Measurements from ENCODE around the gene SPEM2. TPM values are rescaled to one million over a fixed set of nuclear protein-coding genes. Genes with fewer than 3 reads are reported as not detected.

The SPEM2 gene
- polyA plus RNA-seq, 1 donor from 2014 or later, result not detected

GRCh38 chr17:7465597-7466275 is 40.3 kb downstream of the SPEM2 start:
- Histone ChIP-seq H3F3A (ENCODE audit: insufficient read depth, low read length, poor library complexity, severe bottlenecking) (no peaks in the 10 kb centered on the region), H3K9me3 (ENCODE audit: low read length) (no peaks in the 10 kb centered on the region), H3K27ac (ENCODE audit: low read length) (no peak overlapping the region), H2AFZ (ENCODE audit: low read depth, low read length) (no peak overlapping the region), H3K79me2 (replicated peaks; ENCODE audit: insufficient read depth, low read length) (peaks cover 1% of the 10 kb centered on the region), H4K20me1 (ENCODE audit: insufficient read depth) (no peaks in the 10 kb centered on the region), H3K9me2 (ENCODE audit: insufficient read depth, low read length) (no peaks in the 10 kb centered on the region), H3K27me3 (ENCODE audit: insufficient read depth, low read depth, low read length) (no peaks in the 10 kb centered on the region), H3K4me3 (ENCODE audit: low read length) (no peak overlapping the region), H3K4me2 (ENCODE audit: low read length) (no peak overlapping the region), H3K36me3 (ENCODE audit: insufficient read depth, low read length) (no peaks in the 10 kb centered on the region), H3K9ac (ENCODE audit: low read length) (no peak overlapping the region)
- TF ChIP-seq TAF1 (IDR thresholded peaks at IDR 0.05; ENCODE audit: low read depth) (no peak), SMC3 (conservative IDR thresholded peaks at IDR 0.05; ENCODE audit: poor library complexity) (no peak), MXI1 (conservative IDR thresholded peaks at IDR 0.05; ENCODE audit: poor library complexity, severe bottlenecking) (no peak), EZH2 (IDR thresholded peaks at IDR 0.05; ENCODE audit: borderline replicate concordance, insufficient read depth, low read length, poor library complexity, severe bottlenecking) (no peak), CTCF (IDR thresholded peaks at IDR 0.05; ENCODE audit: poor library complexity, severe bottlenecking) (no peak), REST (IDR thresholded peaks at IDR 0.05; ENCODE audit: borderline replicate concordance) (no peak), EP300 (conservative IDR thresholded peaks at IDR 0.05; ENCODE audit: poor library complexity, severe bottlenecking) (no peak), RAD21 (conservative IDR thresholded peaks at IDR 0.05) (no peak), POLR2AphosphoS5 (IDR thresholded peaks at IDR 0.05) (no peak)

GRCh38 chr17:7466318-7466638 is 40.9 kb downstream of the SPEM2 start:
- H2AFZ ChIP-seq (ENCODE audit: low read depth, low read length), result no peak overlapping the region
- H3K4me3 ChIP-seq (ENCODE audit: low read length), result no peak overlapping the region
- H3K9me3 ChIP-seq (ENCODE audit: low read length), result no peaks in the 10 kb centered on the region
- H4K20me1 ChIP-seq (ENCODE audit: insufficient read depth), result no peaks in the 10 kb centered on the region
- TF ChIP-seq CTCF (IDR thresholded peaks at IDR 0.05; ENCODE audit: poor library complexity, severe bottlenecking), result no peak
- no peak for TF ChIP-seq RAD21 (conservative IDR thresholded peaks at IDR 0.05)
- TF ChIP-seq EZH2 (IDR thresholded peaks at IDR 0.05; ENCODE audit: borderline replicate concordance, insufficient read depth, low read length, poor library complexity, severe bottlenecking), result no peak
- H3K9me2 ChIP-seq (ENCODE audit: insufficient read depth, low read length), result no peaks in the 10 kb centered on the region
- H3F3A ChIP-seq (ENCODE audit: insufficient read depth, low read length, poor library complexity, severe bottlenecking), result no peaks in the 10 kb centered on the region
- H3K36me3 ChIP-seq (ENCODE audit: insufficient read depth, low read length), result no peaks in the 10 kb centered on the region
- H3K9ac ChIP-seq (ENCODE audit: low read length), result no peak overlapping the region
- H3K4me2 ChIP-seq (ENCODE audit: low read length), result no peak overlapping the region
- no peaks in the 10 kb centered on the region for H3K27me3 ChIP-seq (ENCODE audit: insufficient read depth, low read depth, low read length)
- H3K79me2 ChIP-seq (replicated peaks; ENCODE audit: insufficient read depth, low read length), result peaks cover 3% of the 10 kb centered on the region
- H3K27ac ChIP-seq (ENCODE audit: low read length), result no peak overlapping the region
